ENCODE data around the gene CTDNEP1.

The CTDNEP1 gene

DNA sequence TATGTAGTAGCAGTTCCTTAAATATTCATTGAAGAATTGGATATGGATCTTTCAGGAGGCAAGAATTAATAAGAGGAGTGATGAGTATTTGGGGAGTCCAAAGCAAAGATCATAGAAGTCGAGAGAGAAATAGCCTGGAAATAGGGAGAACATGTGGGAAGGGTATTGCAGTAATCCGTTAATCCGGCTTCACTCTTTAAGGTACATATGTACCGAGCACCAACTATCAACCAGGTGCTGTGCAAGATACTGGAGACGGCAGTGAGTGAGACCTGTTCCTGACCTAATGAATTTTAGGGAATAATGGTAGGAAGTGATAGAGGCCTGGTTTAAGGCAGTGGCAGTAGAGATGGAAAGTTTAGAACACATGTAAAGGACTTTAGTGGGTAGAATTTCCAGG is 1.5 kb upstream of the CTDNEP1 start:
- peak overlapping the region; percentile 81; the same call in 1 of the 2 replicates for H3K27ac ChIP-seq (ENCODE audit: low read depth, low read length)
- TF ChIP-seq, protein P1, sequence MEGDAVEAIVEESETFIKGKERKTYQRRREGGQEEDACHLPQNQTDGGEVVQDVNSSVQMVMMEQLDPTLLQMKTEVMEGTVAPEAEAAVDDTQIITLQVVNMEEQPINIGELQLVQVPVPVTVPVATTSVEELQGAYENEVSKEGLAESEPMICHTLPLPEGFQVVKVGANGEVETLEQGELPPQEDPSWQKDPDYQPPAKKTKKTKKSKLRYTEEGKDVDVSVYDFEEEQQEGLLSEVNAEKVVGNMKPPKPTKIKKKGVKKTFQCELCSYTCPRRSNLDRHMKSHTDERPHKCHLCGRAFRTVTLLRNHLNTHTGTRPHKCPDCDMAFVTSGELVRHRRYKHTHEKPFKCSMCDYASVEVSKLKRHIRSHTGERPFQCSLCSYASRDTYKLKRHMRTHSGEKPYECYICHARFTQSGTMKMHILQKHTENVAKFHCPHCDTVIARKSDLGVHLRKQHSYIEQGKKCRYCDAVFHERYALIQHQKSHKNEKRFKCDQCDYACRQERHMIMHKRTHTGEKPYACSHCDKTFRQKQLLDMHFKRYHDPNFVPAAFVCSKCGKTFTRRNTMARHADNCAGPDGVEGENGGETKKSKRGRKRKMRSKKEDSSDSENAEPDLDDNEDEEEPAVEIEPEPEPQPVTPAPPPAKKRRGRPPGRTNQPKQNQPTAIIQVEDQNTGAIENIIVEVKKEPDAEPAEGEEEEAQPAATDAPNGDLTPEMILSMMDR (IDR thresholded peaks at IDR 0.05; ENCODE audit: insufficient read depth, low read length, poor library complexity, severe bottlenecking): no peak
- TF ChIP-seq EZH2phosphoT487 (conservative IDR thresholded peaks at IDR 0.05; ENCODE audit: low read length): no peak

GRCh38 chr17:7252176-7253043 is 876 bp upstream of the CTDNEP1 start, which contains the start of gene ELP5:
TSS of gene ELP5 (plus strand) at chr17:7252215. CDS start at chr17:7252551, 336 bp downstream.
- H3K9me3 ChIP-seq (ENCODE audit: insufficient read depth, low read length): no peaks in the 10 kb centered on the region
- H3K9ac ChIP-seq (ENCODE audit: low read length): peak within 1 kb of the TSS; percentile 99
- 0 out of 2 replicates have a peak, but pooled peaks cover 3% of the 10 kb centered on the region for H3F3A ChIP-seq (ENCODE audit: insufficient read depth)
- no peak for TF ChIP-seq EZH2phosphoT487 (conservative IDR thresholded peaks at IDR 0.05; ENCODE audit: low read length)
- H4K20me1 ChIP-seq (ENCODE audit: low read depth, low read length): no peaks in the 10 kb centered on the region
- peaks cover 6% of the 10 kb centered on the region; the same call in 1 of the 2 replicates for H3K36me3 ChIP-seq (ENCODE audit: low read length)
- no peaks in the 10 kb centered on the region for H3K9me2 ChIP-seq (replicated peaks; ENCODE audit: insufficient read depth, low read length)
- peak within 1 kb of the TSS; percentile 90 for H3K4me3 ChIP-seq (ENCODE audit: insufficient read depth, low read length, poor library complexity, severe bottlenecking)
- H3K27ac ChIP-seq (ENCODE audit: low read depth, low read length): peak within 1 kb of the TSS; percentile 81
- peaks cover 52% of the 10 kb centered on the region for H3K79me2 ChIP-seq (ENCODE audit: insufficient read depth, low read length)
- peak within 1 kb of the TSS; percentile 57 for H2AFZ ChIP-seq (ENCODE audit: low read depth, low read length, severe bottlenecking)
- H3K4me2 ChIP-seq (ENCODE audit: low read depth, low read length, poor library complexity, severe bottlenecking): peak within 1 kb of the TSS; percentile 84
- H3K27me3 ChIP-seq (ENCODE audit: low read length): no peaks in the 10 kb centered on the region

More for the DNA sequence above, 1.5 kb upstream of the CTDNEP1 start:
- peak overlapping the region; percentile 84 for H3K4me2 ChIP-seq (ENCODE audit: low read depth, low read length, poor library complexity, severe bottlenecking)
- peaks cover 45% of the 10 kb centered on the region for H3K79me2 ChIP-seq (ENCODE audit: insufficient read depth, low read length)
- 0 out of 2 replicates have a peak, but pooled peaks cover 3% of the 10 kb centered on the region for H3F3A ChIP-seq (ENCODE audit: insufficient read depth)
- peak overlapping the region; percentile 99 for H3K9ac ChIP-seq (ENCODE audit: low read length)
- peak overlapping the region; percentile 57 for H2AFZ ChIP-seq (ENCODE audit: low read depth, low read length, severe bottlenecking)
- peaks cover 6% of the 10 kb centered on the region; the same call in 1 of the 2 replicates for H3K36me3 ChIP-seq (ENCODE audit: low read length)
- H3K27me3 ChIP-seq (ENCODE audit: low read length): no peaks in the 10 kb centered on the region
- H3K4me3 ChIP-seq (ENCODE audit: insufficient read depth, low read length, poor library complexity, severe bottlenecking): peak overlapping the region; percentile 74
- H4K20me1 ChIP-seq (ENCODE audit: low read depth, low read length): no peaks in the 10 kb centered on the region
- H3K9me2 ChIP-seq (replicated peaks; ENCODE audit: insufficient read depth, low read length): no peaks in the 10 kb centered on the region
- H3K9me3 ChIP-seq (ENCODE audit: insufficient read depth, low read length): no peaks in the 10 kb centered on the region

DNA sequence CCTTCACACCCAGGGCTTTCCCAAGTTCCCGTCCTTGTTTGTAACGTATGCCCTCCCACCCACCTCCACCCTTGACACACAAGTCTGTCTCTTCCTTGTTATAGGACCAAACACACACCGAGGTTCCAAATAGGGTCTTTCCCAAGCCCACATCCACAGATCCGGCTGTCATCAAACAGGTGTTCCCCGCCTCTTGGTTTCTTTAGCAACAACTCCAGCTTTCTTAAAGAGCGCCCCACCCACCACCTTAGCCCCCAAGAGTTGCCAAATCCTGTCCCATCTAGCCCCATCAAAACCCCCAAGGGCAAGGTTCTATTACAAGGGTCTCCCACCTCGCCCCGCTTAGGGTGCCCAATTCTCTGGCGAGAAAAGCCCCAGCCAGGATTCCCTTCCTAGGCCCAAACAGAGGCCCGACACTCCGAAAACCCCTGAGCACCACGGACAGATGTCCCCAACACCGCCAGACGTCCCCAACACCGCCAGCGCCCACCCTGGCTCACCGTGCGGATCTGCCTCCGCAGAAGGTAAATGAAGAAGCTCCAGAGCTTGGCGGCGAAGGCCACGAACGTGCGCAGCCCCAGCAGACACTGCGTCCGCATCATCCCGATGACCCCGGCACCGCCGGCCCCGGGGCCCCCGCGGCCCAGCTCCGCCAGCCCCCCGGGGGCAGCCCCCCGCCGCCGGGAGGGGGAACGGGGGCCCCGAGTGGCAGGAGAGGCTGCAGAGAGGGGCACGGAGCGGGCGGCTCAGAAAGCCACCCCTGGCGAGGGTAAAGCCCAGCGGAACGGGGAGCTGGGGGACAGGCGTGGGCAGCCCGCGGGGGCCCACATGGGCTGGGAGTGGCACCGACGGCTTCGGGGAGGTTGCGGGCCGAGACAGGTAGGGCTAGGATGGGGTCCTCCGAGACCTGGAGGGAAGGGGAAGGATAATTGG is 573 bp downstream of the CTDNEP1 start:
- no peaks in the 10 kb centered on the region for H3K9me2 ChIP-seq (replicated peaks; ENCODE audit: insufficient read depth, low read length)
- peaks cover 63% of the 10 kb centered on the region for H3K79me2 ChIP-seq (ENCODE audit: insufficient read depth, low read length)
- H3K9me3 ChIP-seq (ENCODE audit: insufficient read depth, low read length): no peaks in the 10 kb centered on the region
- peak overlapping the region; percentile 99 for H3K9ac ChIP-seq (ENCODE audit: low read length)
- H3K4me3 ChIP-seq (ENCODE audit: insufficient read depth, low read length, poor library complexity, severe bottlenecking): peak overlapping the region; percentile 90
- H3K27ac ChIP-seq (ENCODE audit: low read depth, low read length): peak overlapping the region; percentile 76
- H3K36me3 ChIP-seq (ENCODE audit: low read length): peaks cover 6% of the 10 kb centered on the region; the same call in 1 of the 2 replicates
- no peaks in the 10 kb centered on the region for H4K20me1 ChIP-seq (ENCODE audit: low read depth, low read length)
- peak overlapping the region; percentile 77 for H3K4me2 ChIP-seq (ENCODE audit: low read depth, low read length, poor library complexity, severe bottlenecking)
- no peaks in the 10 kb centered on the region for H3K27me3 ChIP-seq (ENCODE audit: low read length)
- H2AFZ ChIP-seq (ENCODE audit: low read depth, low read length, severe bottlenecking): no peak overlapping the region
- H3F3A ChIP-seq (ENCODE audit: insufficient read depth): peaks cover 6% of the 10 kb centered on the region
- TF ChIP-seq, protein P1 (IDR thresholded peaks at IDR 0.05; ENCODE audit: insufficient read depth, low read length, poor library complexity, severe bottlenecking): no peak
- TF ChIP-seq EZH2phosphoT487 (conservative IDR thresholded peaks at IDR 0.05; ENCODE audit: low read length): no peak
